ENCODE data around the gene ADGRF5. TPM values are rescaled to one million over a fixed set of nuclear protein-coding genes. Genes with fewer than 3 reads are reported as not detected.

The ADGRF5 gene
- total RNA-seq, 3 donors from 2014 or later, result 22.5 to 43.4 (median 41.6) TPM

- TF ChIP-seq POLR2AphosphoS5 (IDR thresholded peaks at IDR 0.05) (no peak), CTCF (IDR thresholded peaks at IDR 0.05) (no peak), POLR2A (IDR thresholded peaks at IDR 0.05) (no peak)
- no peak for DNase-seq (ENCODE audit: low spot score in 2 of 2)
- Histone ChIP-seq H3K27ac (no peak overlapping the region), H3K36me3 (no peaks in the 10 kb centered on the region), H3K4me1 (no peaks in the 10 kb centered on the region), H3K27me3 (no peaks in the 10 kb centered on the region), H3K4me3 (no peak overlapping the region), H3K9me3 (no peaks in the 10 kb centered on the region)
- intact Hi-C loops (cut with DNase I; ENCODE audit: low total_unique reads), result no loop called here
Observed at GRCh38 chr6:46896871-46897270, 24.9 kb downstream of the ADGRF5 start.

GRCh38 chr6:46895930-46896329, 25.8 kb downstream of the ADGRF5 start:
- Histone ChIP-seq H3K27me3 (no peaks in the 10 kb centered on the region), H3K27ac (no peak overlapping the region), H3K36me3 (no peaks in the 10 kb centered on the region), H3K9me3 (no peaks in the 10 kb centered on the region), H3K4me3 (no peak overlapping the region), H3K4me1 (no peaks in the 10 kb centered on the region)
- no peak for TF ChIP-seq POLR2A (IDR thresholded peaks at IDR 0.05)
- TF ChIP-seq POLR2AphosphoS5 (IDR thresholded peaks at IDR 0.05), result no peak
- TF ChIP-seq CTCF (IDR thresholded peaks at IDR 0.05), result no peak
- DNase-seq (ENCODE audit: low spot score in 2 of 2), result no peak
- intact Hi-C loops (cut with DNase I; ENCODE audit: low total_unique reads), result no loop called here

GRCh38 chr6:46894433-46894832, 27.3 kb downstream of the ADGRF5 start:
- no peak overlapping the region for H3K4me3 ChIP-seq
- no peaks in the 10 kb centered on the region for H3K27me3 ChIP-seq
- H3K36me3 ChIP-seq, result no peaks in the 10 kb centered on the region
- no peaks in the 10 kb centered on the region for H3K9me3 ChIP-seq
- no peak for DNase-seq (ENCODE audit: low spot score in 2 of 2)
- no peaks in the 10 kb centered on the region for H3K4me1 ChIP-seq
- intact Hi-C loops (cut with DNase I; ENCODE audit: low total_unique reads), result no loop called here
- TF ChIP-seq CTCF (IDR thresholded peaks at IDR 0.05) (no peak), POLR2A (IDR thresholded peaks at IDR 0.05) (no peak), POLR2AphosphoS5 (IDR thresholded peaks at IDR 0.05) (no peak)
- H3K27ac ChIP-seq, result no peak overlapping the region

- Histone ChIP-seq H3K36me3 (no peaks in the 10 kb centered on the region), H3K27ac (peak overlapping the region in 1 of 2 donors; percentile 17), H3K4me1 (no peaks in the 10 kb centered on the region), H3K27me3 (no peaks in the 10 kb centered on the region), H3K4me3 (no peak overlapping the region), H3K9me3 (no peaks in the 10 kb centered on the region)
- intact Hi-C loops (cut with DNase I; ENCODE audit: low total_unique reads), result no loop called here
- TF ChIP-seq POLR2A (IDR thresholded peaks at IDR 0.05), result no peak
- no peak for TF ChIP-seq CTCF (IDR thresholded peaks at IDR 0.05)
- no peak for TF ChIP-seq POLR2AphosphoS5 (IDR thresholded peaks at IDR 0.05)
- DNase-seq (ENCODE audit: low spot score in 2 of 2), result no peak
Observed at GRCh38 chr6:46893648-46894047, 28.1 kb downstream of the ADGRF5 start.

- TF ChIP-seq POLR2A (IDR thresholded peaks at IDR 0.05) (no peak), CTCF (IDR thresholded peaks at IDR 0.05) (no peak), POLR2AphosphoS5 (IDR thresholded peaks at IDR 0.05) (no peak)
- DNase-seq (ENCODE audit: low spot score in 2 of 2), result no peak
- Histone ChIP-seq H3K4me1 (no peaks in the 10 kb centered on the region), H3K27ac (no peak overlapping the region), H3K9me3 (no peaks in the 10 kb centered on the region), H3K27me3 (no peaks in the 10 kb centered on the region), H3K4me3 (no peak overlapping the region), H3K36me3 (no peaks in the 10 kb centered on the region)
- intact Hi-C loops (cut with DNase I; ENCODE audit: low total_unique reads), result no loop called here
Observed at GRCh38 chr6:46891252-46891795, 30.4 kb downstream of the ADGRF5 start.
